H1 (cell line): ENCODE data around the gene MED29. TPM values are rescaled to one million over a fixed set of nuclear protein-coding genes. Genes with fewer than 3 reads are reported as not detected.

ENCODE experiments used
- EGR1 ChIP-seq: IDR thresholded peaks from 2 replicates; pipeline ENCODE4 v1.6.1; 2011; ENCODE audit warnings: low read depth, low read length, borderline replicate concordance
- polyA plus RNA-seq, 7 experiments: library from polyadenylated mRNA; depleted of rRNA in 3 of 7; stranded (reverse) in 5 of 7; unstranded in 2 of 7; fragments of >200 nt in 5 of 7; fragments of 200-250 nt in 2 of 7; gene quantifications; 1 replicate in 5 of 7; 2 replicates in 1 of 7; 4 replicates in 1 of 7; pipeline versions ENCODE4 v1.2.1 to v1.2.3, GENCODE V29; 2011 to 2013; ENCODE audit warnings: missing spikeins in 2 of 7, mixed read lengths in 2 of 7
- total RNA-seq: library from RNA; stranded (reverse); fragmentation: NEBNext Ultra II Directional; extraction: Animal tissue kit (Norgen Biotek cat#: 25700); gene quantifications from 2 replicates; pipeline ENCODE4 v1.2.1, GENCODE V29; 2021
- TF ChIP-seq, protein P1 (sequence below), 3 experiments: IDR thresholded peaks; 1 replicate in 2 of 3; 2 replicates in 1 of 3; pipeline versions ENCODE4 v1.5.1 to v1.6.1; 2011; ENCODE audit warnings: low read length in 3 of 3, mild to moderate bottlenecking in 3 of 3, inconsistent platforms in 2 of 3, low read depth in 1 of 3, moderate library complexity in 1 of 3; ENCODE audit not compliant: insufficient read depth in 1 of 3; ENCODE audit errors: control extremely low read depth in 1 of 3

MED29 gene
- total and polyA plus RNA-seq, 2 of the 8 experiments (the other 6 are each of a cell fraction or from before 2014, with no cell fraction given): 31.1 to 52.5 TPM

DNA sequence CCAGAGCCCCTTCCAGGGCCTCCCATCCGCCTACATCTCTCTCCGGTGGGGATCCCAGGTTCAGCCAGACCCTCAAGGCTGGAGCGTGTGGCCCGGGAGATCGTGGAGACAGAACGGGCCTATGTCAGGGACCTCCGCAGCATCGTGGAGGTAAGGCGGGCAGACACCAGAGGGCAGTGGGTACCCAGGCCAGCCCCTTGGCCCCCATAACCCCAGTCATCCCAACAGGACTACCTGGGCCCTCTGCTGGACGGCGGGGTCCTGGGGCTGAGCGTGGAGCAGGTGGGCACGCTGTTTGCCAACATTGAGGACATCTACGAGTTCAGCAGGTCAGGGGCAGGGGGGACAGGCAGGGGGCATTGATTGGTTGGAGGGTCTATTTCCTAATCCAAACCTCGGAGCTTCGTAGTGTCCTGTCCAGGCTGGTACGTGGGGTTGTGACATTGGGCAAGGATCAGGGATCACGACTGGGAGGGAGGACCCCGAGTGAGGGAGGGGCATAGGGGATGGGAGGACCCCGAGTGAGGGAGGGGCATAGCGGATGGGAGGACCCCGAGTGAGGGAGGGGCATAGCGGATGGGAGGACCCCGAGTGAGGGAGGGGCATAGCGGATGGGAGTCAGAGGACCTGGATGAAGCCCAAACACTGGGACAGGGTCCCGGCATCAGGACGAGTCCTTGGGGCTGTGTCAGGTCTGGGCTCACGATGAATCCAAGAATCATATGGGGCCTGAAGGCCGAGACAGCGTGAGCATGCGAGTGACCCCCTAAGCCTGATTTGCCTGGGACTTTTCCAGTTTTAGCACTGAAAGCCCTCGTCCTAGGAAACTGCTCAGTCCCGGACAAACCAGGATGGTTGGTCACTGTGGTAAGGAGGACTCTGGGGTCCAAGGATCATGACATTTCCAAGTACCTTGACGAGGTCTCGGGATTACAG lies 24.2 kb downstream of the MED29 start (continued):
- no peak for TF ChIP-seq EGR1
- TF ChIP-seq, protein P1, sequence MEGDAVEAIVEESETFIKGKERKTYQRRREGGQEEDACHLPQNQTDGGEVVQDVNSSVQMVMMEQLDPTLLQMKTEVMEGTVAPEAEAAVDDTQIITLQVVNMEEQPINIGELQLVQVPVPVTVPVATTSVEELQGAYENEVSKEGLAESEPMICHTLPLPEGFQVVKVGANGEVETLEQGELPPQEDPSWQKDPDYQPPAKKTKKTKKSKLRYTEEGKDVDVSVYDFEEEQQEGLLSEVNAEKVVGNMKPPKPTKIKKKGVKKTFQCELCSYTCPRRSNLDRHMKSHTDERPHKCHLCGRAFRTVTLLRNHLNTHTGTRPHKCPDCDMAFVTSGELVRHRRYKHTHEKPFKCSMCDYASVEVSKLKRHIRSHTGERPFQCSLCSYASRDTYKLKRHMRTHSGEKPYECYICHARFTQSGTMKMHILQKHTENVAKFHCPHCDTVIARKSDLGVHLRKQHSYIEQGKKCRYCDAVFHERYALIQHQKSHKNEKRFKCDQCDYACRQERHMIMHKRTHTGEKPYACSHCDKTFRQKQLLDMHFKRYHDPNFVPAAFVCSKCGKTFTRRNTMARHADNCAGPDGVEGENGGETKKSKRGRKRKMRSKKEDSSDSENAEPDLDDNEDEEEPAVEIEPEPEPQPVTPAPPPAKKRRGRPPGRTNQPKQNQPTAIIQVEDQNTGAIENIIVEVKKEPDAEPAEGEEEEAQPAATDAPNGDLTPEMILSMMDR (IDR thresholded peaks at IDR 0.05; ENCODE audit: control extremely low read depth in 1 of 3, insufficient read depth in 1 of 3, low read depth in 1 of 3, low read length in 3 of 3): peak; percentile 40 to 86 (median 54)
